ENCODE results near the gene PRAMEF1. TPM values are rescaled to one million over a fixed set of nuclear protein-coding genes. Genes with fewer than 3 reads are reported as not detected.
"Not testable (repeated sequence)": the region's sequence is repeated elsewhere in the genome, so short reads cannot be mapped to it uniquely, and the experiment has no call there.

Gene PRAMEF1, protein sequence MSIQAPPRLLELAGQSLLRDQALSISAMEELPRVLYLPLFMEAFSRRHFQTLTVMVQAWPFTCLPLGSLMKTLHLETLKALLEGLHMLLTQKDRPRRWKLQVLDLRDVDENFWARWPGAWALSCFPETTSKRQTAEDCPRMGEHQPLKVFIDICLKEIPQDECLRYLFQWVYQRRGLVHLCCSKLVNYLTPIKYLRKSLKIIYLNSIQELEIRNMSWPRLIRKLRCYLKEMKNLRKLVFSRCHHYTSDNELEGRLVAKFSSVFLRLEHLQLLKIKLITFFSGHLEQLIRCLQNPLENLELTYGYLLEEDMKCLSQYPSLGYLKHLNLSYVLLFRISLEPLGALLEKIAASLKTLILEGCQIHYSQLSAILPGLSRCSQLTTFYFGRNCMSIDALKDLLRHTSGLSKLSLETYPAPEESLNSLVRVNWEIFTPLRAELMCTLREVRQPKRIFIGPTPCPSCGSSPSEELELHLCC
- total RNA-seq (not detected), polyA plus RNA-seq (not detected)
- long read RNA-seq, donor 1: 0 reads
- long read RNA-seq, donor 2: 0 reads
- long read RNA-seq, donor 3: 0 reads
- long read RNA-seq, donor 4: 0 reads
- long read RNA-seq, donor 5: 0 reads
- long read RNA-seq, donor 6: 0 reads
- long read RNA-seq, donor 7: 0 reads
- long read RNA-seq, donor 8: 0 reads
- long read RNA-seq, donor 9: 0 reads
- long read RNA-seq, donor 10: 0 reads

DNA sequence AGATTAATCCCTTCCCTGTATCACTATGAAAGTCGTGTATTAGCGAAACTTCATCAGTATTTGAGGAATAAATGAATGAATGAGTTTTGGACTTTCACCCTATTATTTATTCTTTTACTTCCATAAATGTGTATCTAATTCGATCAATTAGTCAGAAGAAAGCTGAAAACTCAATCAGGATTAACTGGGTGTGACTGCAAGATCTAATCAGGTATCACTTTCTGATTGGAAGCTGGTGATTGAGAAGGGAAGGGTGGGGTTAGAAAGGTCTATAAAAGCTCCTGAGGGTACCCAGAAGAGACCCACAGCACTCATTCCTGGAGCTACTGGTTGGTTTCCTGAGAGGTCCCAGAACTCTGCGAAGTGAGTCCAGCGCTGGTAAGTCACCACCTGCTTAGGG lies at the start of gene PRAMEF1:
Gene PRAMEF1, plus strand, starts transcription at position 301 of the 400 bp plus-strand sequence. CDS start 1,831 bp downstream, outside the sequence.
- intact Hi-C loops (cut with DNase I); H3K4me1 ChIP-seq (replicated peaks in 1 of 2); H3K9me3 ChIP-seq (replicated peaks in 1 of 3); DNase-seq; H3K4me3 ChIP-seq; H3K36me3 ChIP-seq (replicated peaks in 1 of 2); H3K27me3 ChIP-seq; H3K27ac ChIP-seq: not testable (repeated sequence)
- 76 to 82% (median 77%) methylated on average over 3 to 5 of the region's 5 CpGs for WGBS, 4 donors

GRCh38 chr1:12741946-12742345 lies 49.3 kb upstream of the PRAMEF1 start:
- Histone ChIP-seq H3K4me3 (no peak overlapping the region), H3K27me3 (peaks cover 11% of the 10 kb centered on the region), H3K4me1 (replicated peaks in 1 of 2) (no peaks in the 10 kb centered on the region), H3K9me3 (replicated peaks in 1 of 3) (no peaks in the 10 kb centered on the region), H3K36me3 (replicated peaks in 1 of 2) (no peaks in the 10 kb centered on the region), H3K27ac (no peak overlapping the region)
- 47 to 78% (median 60%) methylated on average over 3 of the region's 3 CpGs for WGBS, 4 donors
- intact Hi-C loops (cut with DNase I): no loop called here
- DNase-seq: no peak
- TF ChIP-seq CTCF (IDR thresholded peaks at IDR 0.05): no peak
- no peak for TF ChIP-seq POLR2A (IDR thresholded peaks at IDR 0.05)

GRCh38 chr1:12745126-12745991 lies 45.8 kb upstream of the PRAMEF1 start:
- intact Hi-C loops (cut with DNase I): no loop called here
- Histone ChIP-seq H3K4me3 (no peak overlapping the region), H3K27ac (no peak overlapping the region), H3K27me3 (peaks cover 11% of the 10 kb centered on the region), H3K4me1 (replicated peaks in 1 of 2) (no peaks in the 10 kb centered on the region), H3K36me3 (replicated peaks in 1 of 2) (no peaks in the 10 kb centered on the region), H3K9me3 (replicated peaks in 1 of 3) (peaks cover 0 to 15% (median 0%) of the 10 kb centered on the region in 3 donors)
- 58 to 68% (median 62%) methylated on average over 3 of the region's 3 CpGs for WGBS, 4 donors
- DNase-seq: no peak
- TF ChIP-seq POLR2A (IDR thresholded peaks at IDR 0.05) (no peak), CTCF (IDR thresholded peaks at IDR 0.05) (no peak)

DNA sequence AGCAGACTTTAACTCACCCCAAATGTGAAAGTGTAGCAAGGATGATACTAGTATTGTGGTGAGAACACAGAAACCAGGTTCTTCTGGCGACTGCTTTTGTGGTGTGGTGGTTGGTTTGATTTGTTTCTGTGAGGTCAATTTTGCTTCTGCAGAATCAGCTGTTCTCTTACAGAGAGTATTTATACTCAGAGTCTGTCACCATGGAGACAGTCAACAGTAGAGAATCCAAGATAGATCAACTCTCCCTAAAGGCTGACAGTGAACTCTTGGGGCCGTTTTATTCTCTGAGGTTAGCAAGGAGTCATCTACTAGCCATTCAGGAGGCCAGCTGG lies 45.2 kb upstream of the PRAMEF1 start, which contains the start of gene CFAP107:
Gene CFAP107, plus strand, starts transcription at position 209 of the 332 bp plus-strand sequence. CDS start 231 bp downstream, outside the sequence.
- H3K4me1 ChIP-seq (replicated peaks in 1 of 2): no peaks in the 10 kb centered on the region
- H3K4me3 ChIP-seq: no peak within 1 kb of the TSS
- H3K27ac ChIP-seq: no peak within 1 kb of the TSS
- no peaks in the 10 kb centered on the region for H3K36me3 ChIP-seq (replicated peaks in 1 of 2)
- WGBS, 4 donors: 10 to 24% (median 20%) methylated on average over 2 of the region's 2 CpGs
- H3K27me3 ChIP-seq: peaks cover 11% of the 10 kb centered on the region
- H3K9me3 ChIP-seq (replicated peaks in 1 of 3): peaks cover 0 to 15% (median 0%) of the 10 kb centered on the region in 3 donors
- no peak for DNase-seq
- TF ChIP-seq CTCF (IDR thresholded peaks at IDR 0.05) (no peak), POLR2A (IDR thresholded peaks at IDR 0.05) (no peak)
- intact Hi-C loops (cut with DNase I): no loop called here

Measured in adrenal gland (tissue), 19 donors.